ENCODE measurements around the gene BPIFB6. TPM values are rescaled to one million over a fixed set of nuclear protein-coding genes. Genes with fewer than 3 reads are reported as not detected.

Gene BPIFB6
- total RNA-seq, 4 donors from 2014 or later, result not detected

- H3K4me3 ChIP-seq, result no peak overlapping the region
- DNase-seq (ENCODE audit: low spot score in 2 of 2), result no peak
- TF ChIP-seq CTCF (IDR thresholded peaks at IDR 0.05), result no peak
- TF ChIP-seq POLR2A (IDR thresholded peaks at IDR 0.05), result no peak
- no peak for TF ChIP-seq POLR2AphosphoS5 (IDR thresholded peaks at IDR 0.05)
- no peak for TF ChIP-seq EP300 (IDR thresholded peaks at IDR 0.05)
- H3K36me3 ChIP-seq, result no peaks in the 10 kb centered on the region
- H3K27me3 ChIP-seq, result peaks cover 32% of the 10 kb centered on the region
- no peaks in the 10 kb centered on the region for H3K4me1 ChIP-seq
- H3K27ac ChIP-seq, result no peak overlapping the region
- 84% methylated on average over 4 of the region's 8 CpGs for WGBS
- H3K9me3 ChIP-seq, result no peaks in the 10 kb centered on the region
Measured at GRCh38 chr20:33010674-33011449, 20.6 kb upstream of the BPIFB6 start.

GRCh38 chr20:33012327-33013189 is 18.9 kb upstream of the BPIFB6 start:
- DNase-seq (ENCODE audit: low spot score in 2 of 2), result no peak

GRCh38 chr20:33013701-33014326 is 17.6 kb upstream of the BPIFB6 start:
- no peak overlapping the region for H3K4me3 ChIP-seq
- H3K36me3 ChIP-seq, result no peaks in the 10 kb centered on the region
- no peaks in the 10 kb centered on the region for H3K9me3 ChIP-seq
- H3K4me1 ChIP-seq, result no peaks in the 10 kb centered on the region
- peaks cover 43% of the 10 kb centered on the region for H3K27me3 ChIP-seq
- TF ChIP-seq EP300 (IDR thresholded peaks at IDR 0.05) (no peak), CTCF (IDR thresholded peaks at IDR 0.05) (no peak), POLR2A (IDR thresholded peaks at IDR 0.05) (no peak), POLR2AphosphoS5 (IDR thresholded peaks at IDR 0.05) (no peak)
- no peak for DNase-seq (ENCODE audit: low spot score in 2 of 2)
- 78% methylated on average over 2 of the region's 12 CpGs for WGBS
- H3K27ac ChIP-seq, result no peak overlapping the region

More at GRCh38 chr20:33012327-33013189, 18.9 kb upstream of the BPIFB6 start:
- Histone ChIP-seq H3K36me3 (no peaks in the 10 kb centered on the region), H3K27ac (no peak overlapping the region), H3K4me1 (no peaks in the 10 kb centered on the region), H3K4me3 (no peak overlapping the region), H3K27me3 (peaks cover 43% of the 10 kb centered on the region), H3K9me3 (no peaks in the 10 kb centered on the region)
- TF ChIP-seq POLR2AphosphoS5 (IDR thresholded peaks at IDR 0.05) (no peak), POLR2A (IDR thresholded peaks at IDR 0.05) (no peak), EP300 (IDR thresholded peaks at IDR 0.05) (no peak), CTCF (IDR thresholded peaks at IDR 0.05) (no peak)
- 76% methylated on average over 15 of the region's 15 CpGs for WGBS

GRCh38 chr20:33014336-33015113 is 16.9 kb upstream of the BPIFB6 start:
- Histone ChIP-seq H3K27ac (no peak overlapping the region), H3K36me3 (no peaks in the 10 kb centered on the region), H3K4me3 (no peak overlapping the region), H3K27me3 (peaks cover 43% of the 10 kb centered on the region), H3K9me3 (no peaks in the 10 kb centered on the region), H3K4me1 (no peaks in the 10 kb centered on the region)
- no peak for DNase-seq (ENCODE audit: low spot score in 2 of 2)
- WGBS, result 71% methylated on average over 7 of the region's 16 CpGs
- TF ChIP-seq EP300 (IDR thresholded peaks at IDR 0.05) (no peak), POLR2AphosphoS5 (IDR thresholded peaks at IDR 0.05) (no peak), CTCF (IDR thresholded peaks at IDR 0.05) (no peak), POLR2A (IDR thresholded peaks at IDR 0.05) (no peak)
